HCT116 (cell line): ENCODE results near the gene CACNA1G. TPM values are rescaled to one million over a fixed set of nuclear protein-coding genes. Genes with fewer than 3 reads are reported as not detected.

Source experiments
- ATAC-seq: fragments of 200-7000 bp; cut with Tn5 transposase; 2 replicates; pipeline ENCODE4 v1.9.1; 2020; ENCODE audit warnings: mild to moderate bottlenecking, moderate library complexity
- BruUV-seq: library from RNA; stranded (reverse); fragments of 400-500 nt; replicated peaks from 2 replicates; lab custom pipeline; 2021; lab: Mats Ljungman, UMichigan
- CTCF ChIA-PET: fragments of 300-600 bp; sonication (Branson Sonifier 250); formaldehyde crosslinking; loops from one replicate; lab custom pipeline; 2021; ENCODE audit warnings: antibody characterized with exemption; lab: Charles Lee
- POLR2A ChIA-PET: fragments of 300-600, 350-600 bp; sonication (Branson Sonifier 250); formaldehyde crosslinking; loops from one replicate; lab custom pipeline; 2021; ENCODE audit warnings: antibody characterized with exemption; lab: Charles Lee
- RAD21 ChIA-PET, 2 experiments: fragments of 300-600 bp; sonication (Branson Sonifier 250); formaldehyde crosslinking; loops; one replicate each; lab custom pipeline; 2023; ENCODE audit warnings: low total read pairs in 2 of 2; ENCODE audit not compliant: uncharacterized antibody in 2 of 2, unreplicated experiment in 2 of 2, low non-redundant PET in 1 of 2; lab: Charles Lee
- DNase-seq: peaks from one replicate; pipeline ENCODE4 v3.0.0-alpha.2; 2010; ENCODE audit warnings: low read depth, low spot score
- H2AFZ ChIP-seq: fragments of 200-600 bp; shearing (Covaris generic), sonication (generic); 2 replicates; pipeline ENCODE4 v1.6.1; 2017; ENCODE audit warnings: low read depth, mixed run types, mixed read lengths, antibody characterized with exemption, low read length; ENCODE audit not compliant: poor library complexity, severe bottlenecking
- H3K27ac ChIP-seq: 2 replicates; pipeline ENCODE4 v1.5.1; 2012; ENCODE audit warnings: low read depth, low read length
- H3K27me3 ChIP-seq: fragments of 200-600 bp; sonication (generic); 2 replicates; pipeline ENCODE4 v1.6.1; 2016; ENCODE audit warnings: mixed run types, low read length, mixed read lengths; ENCODE audit not compliant: insufficient read depth
- H3K36me3 ChIP-seq, 2 experiments: fragments of 200-500 bp in 1 of 2; fragments of 200-600 bp in 1 of 2; sonication (Bioruptor generic) in 1 of 2; sonication (generic) in 1 of 2; 2 replicates each; pipeline versions ENCODE4 v1.5.1 to v1.6.1; 2014 to 2016; ENCODE audit warnings: low read length in 2 of 2, inconsistent platforms in 1 of 2, mixed read lengths in 1 of 2, mixed run types in 1 of 2; ENCODE audit not compliant: insufficient read depth in 2 of 2, control insufficient read depth in 1 of 2
- H3K4me1 ChIP-seq, 2 experiments: fragments of 200-600 bp in 1 of 2; sonication (generic) in 1 of 2; 2 replicates each; pipeline versions ENCODE4 v1.5.1 to v1.6.1; 2012 to 2017; ENCODE audit warnings: low read length in 2 of 2, inconsistent platforms in 1 of 2, mild to moderate bottlenecking in 1 of 2, mixed read lengths in 1 of 2, mixed run types in 1 of 2, moderate library complexity in 1 of 2; ENCODE audit not compliant: insufficient read depth in 2 of 2, control insufficient read depth in 1 of 2
- H3K4me2 ChIP-seq: fragments of 200-600 bp; sonication (generic); 2 replicates; pipeline ENCODE4 v1.6.1; 2017; ENCODE audit warnings: mixed run types, low read length, mixed read lengths
- H3K4me3 ChIP-seq, 2 experiments: fragments of 200-600 bp in 1 of 2; sonication (generic) in 1 of 2; replicated peaks in 1 of 2; 2 replicates each; pipeline ENCODE4 v1.5.1; 2011 to 2016; ENCODE audit warnings: low read length in 2 of 2, control low read depth in 1 of 2, low read depth in 1 of 2, mild to moderate bottlenecking in 1 of 2, mixed read lengths in 1 of 2, mixed run types in 1 of 2
- H3K79me2 ChIP-seq: fragments of 200-600 bp; sonication (generic); 2 replicates; pipeline ENCODE4 v1.6.1; 2017; ENCODE audit warnings: mild to moderate bottlenecking, mixed run types, low read length, moderate library complexity, mixed read lengths; ENCODE audit not compliant: insufficient read depth
- H3K9ac ChIP-seq: fragments of 200-600 bp; sonication (generic); 2 replicates; pipeline ENCODE4 v1.6.1; 2016; ENCODE audit warnings: low read length, mixed read lengths
- H3K9me2 ChIP-seq: fragments of 200-600 bp; sonication (generic), shearing (Covaris generic); 2 replicates; pipeline ENCODE4 v1.6.1; 2017; ENCODE audit warnings: mixed run types, mild to moderate bottlenecking, moderate library complexity; ENCODE audit not compliant: insufficient read depth
- H3K9me3 ChIP-seq, 2 experiments: fragments of 200-500 bp in 1 of 2; fragments of 200-600 bp in 1 of 2; sonication (Bioruptor generic) in 1 of 2; sonication (generic) in 1 of 2; 2 replicates each; pipeline ENCODE4 v1.6.1; 2014 to 2017; ENCODE audit warnings: low read length in 2 of 2, mixed read lengths in 2 of 2, inconsistent platforms in 1 of 2, low read depth in 1 of 2, mild to moderate bottlenecking in 1 of 2, mixed run types in 1 of 2, moderate library complexity in 1 of 2; ENCODE audit not compliant: control insufficient read depth in 1 of 2, insufficient read depth in 1 of 2
- H4K20me1 ChIP-seq: fragments of 200-600 bp; sonication (generic), shearing (Covaris generic); 2 replicates; pipeline ENCODE4 v1.6.1; 2017; ENCODE audit warnings: mixed run types, mild to moderate bottlenecking, moderate library complexity; ENCODE audit not compliant: insufficient read depth
- ATF3 ChIP-seq: IDR thresholded peaks from 2 replicates; pipeline ENCODE4 v1.6.1; 2012
- CTCF ChIP-seq, 3 experiments: fragments of 200-600 bp in 1 of 3; sonication (generic) in 1 of 3; IDR thresholded peaks in 2 of 3; conservative IDR thresholded peaks in 1 of 3; 2 replicates each; pipeline ENCODE4 v1.5.1; 2012 to 2017; ENCODE audit warnings: low read depth in 2 of 3, low read length in 2 of 3, antibody characterized with exemption in 1 of 3, borderline replicate concordance in 1 of 3, control low read depth in 1 of 3, mild to moderate bottlenecking in 1 of 3, mixed read lengths in 1 of 3, mixed run types in 1 of 3, moderate library complexity in 1 of 3; ENCODE audit not compliant: insufficient read depth in 1 of 3
- EGR1 ChIP-seq: IDR thresholded peaks from 2 replicates; pipeline ENCODE4 v1.6.1; 2012; ENCODE audit warnings: low read depth
- FOSL1 ChIP-seq: IDR thresholded peaks from 2 replicates; pipeline ENCODE4 v1.6.1; 2012; ENCODE audit warnings: low read depth
- JUND ChIP-seq: IDR thresholded peaks from 2 replicates; pipeline ENCODE4 v1.6.1; 2012
- MAX ChIP-seq: IDR thresholded peaks from 2 replicates; pipeline ENCODE4 v1.6.1; 2012
- RAD21 ChIP-seq: IDR thresholded peaks from 2 replicates; pipeline ENCODE4 v1.6.1; 2012; ENCODE audit warnings: low read depth, mild to moderate bottlenecking
- REST ChIP-seq: IDR thresholded peaks from 2 replicates; pipeline ENCODE4 v1.6.1; 2012; ENCODE audit warnings: low read depth
- SP1 ChIP-seq: IDR thresholded peaks from 2 replicates; pipeline ENCODE4 v1.6.1; 2012; ENCODE audit warnings: low read depth
- TCF7L2 ChIP-seq: IDR thresholded peaks from 2 replicates; pipeline ENCODE4 v1.7.0; 2011; ENCODE audit warnings: borderline replicate concordance, inconsistent platforms; ENCODE audit not compliant: insufficient read depth, insufficient read length; ENCODE audit errors: extremely low read depth
- YY1 ChIP-seq: IDR thresholded peaks from 2 replicates; pipeline ENCODE4 v1.6.1; 2011; ENCODE audit warnings: low read length, low read depth, moderate library complexity, mild to moderate bottlenecking; ENCODE audit not compliant: insufficient replicate concordance; ENCODE audit errors: extremely low read depth
- ZBTB33 ChIP-seq: IDR thresholded peaks from 2 replicates; pipeline ENCODE4 v1.6.1; 2011; ENCODE audit warnings: mild to moderate bottlenecking, low read length, moderate library complexity; ENCODE audit not compliant: insufficient replicate concordance; ENCODE audit errors: extremely low read depth
- ZNF274 ChIP-seq: fragments of 200-500 bp; sonication (Bioruptor generic); IDR thresholded peaks from 2 replicates; pipeline ENCODE4 v1.6.1; 2014; ENCODE audit warnings: mild to moderate bottlenecking, low read depth, low read length, inconsistent platforms
- intact Hi-C: fragments of 100-400 bp; cut with micrococcal nuclease; formaldehyde crosslinking; loops from 2 replicates; pipeline ENCODE4 v1.10.0; 2022
- total RNA-seq: library from RNA; stranded (reverse); gene quantifications from one replicate; pipeline ENCODE4 v1.2.1, GENCODE V29; 2021; ENCODE audit not compliant: unreplicated experiment

Gene CACNA1G
- total RNA-seq, 1 experiment from 2014 or later: 3.4 TPM

GRCh38 chr17:50609380-50610074, 49.0 kb downstream of the CACNA1G start:
- Histone ChIP-seq H3K79me2 (no peaks in the 10 kb centered on the region), H3K4me2 (no peak overlapping the region), H2AFZ (no peak overlapping the region), H4K20me1 (no peaks in the 10 kb centered on the region), H3K9me2 (no peaks in the 10 kb centered on the region), H3K4me3 (no peak overlapping the region), H3K27me3 (no peaks in the 10 kb centered on the region), H3K9me3 (no peaks in the 10 kb centered on the region), H3K27ac (no peak overlapping the region), H3K9ac (no peak overlapping the region), H3K4me1 (no peaks in the 10 kb centered on the region), H3K36me3 (no peaks in the 10 kb centered on the region)
- CTCF ChIA-PET: no interaction called here
- POLR2A ChIA-PET: no interaction called here
- intact Hi-C loops: no loop called here
- RAD21 ChIA-PET: no interaction called here
- ATAC-seq: no peak
- no peak for DNase-seq
- no TSS peak for BruUV-seq
- TF ChIP-seq RAD21 (no peak), REST (no peak), MAX (no peak), YY1 (no peak), ZBTB33 (no peak), FOSL1 (no peak), TCF7L2 (no peak), EGR1 (no peak), CTCF (IDR thresholded peaks at IDR 0.05 in 2 of 3, conservative IDR thresholded peaks at IDR 0.05 in 1 of 3; ENCODE audit: borderline replicate concordance in 1 of 3, insufficient read depth in 1 of 3, low read depth in 2 of 3, low read length in 2 of 3) (no peak), JUND (no peak), ATF3 (no peak), ZNF274 (no peak), SP1 (no peak)
